SU-DHL-6 (cell line): ENCODE measurements around the gene HSF5.

Experiments used
- H2AFZ ChIP-seq: fragments of 200-600 bp; sonication (generic); 2 replicates; pipeline ENCODE4 v1.6.1; 2014; ENCODE audit warnings: low read depth, mild to moderate bottlenecking, moderate library complexity, mixed read lengths, antibody characterized with exemption, low read length; ENCODE audit not compliant: severe bottlenecking
- H3F3A ChIP-seq: fragments of 200-600 bp; shearing (Covaris generic); 2 replicates; pipeline ENCODE4 v1.6.0; 2016; ENCODE audit warnings: antibody characterized with exemption, mild to moderate bottlenecking; ENCODE audit not compliant: insufficient read depth
- H3K27ac ChIP-seq: fragments of 200-600 bp; sonication (generic); 2 replicates; pipeline ENCODE4 v1.5.1; 2016; ENCODE audit warnings: low read depth, mild to moderate bottlenecking, low read length, moderate library complexity, mixed read lengths
- H3K27me3 ChIP-seq: fragments of 200-600 bp; sonication (generic), shearing (Covaris generic); 2 replicates; pipeline ENCODE4 v1.6.0; 2014; ENCODE audit warnings: mild to moderate bottlenecking, low read length
- H3K36me3 ChIP-seq: fragments of 200-600 bp; sonication (generic); 2 replicates; pipeline ENCODE4 v1.6.1; 2014; ENCODE audit warnings: mild to moderate bottlenecking, low read length, mixed read lengths
- H3K4me2 ChIP-seq: fragments of 300-600, 200-600 bp; shearing (Covaris generic), sonication (generic); 2 replicates; pipeline ENCODE4 v1.6.0; 2014; ENCODE audit warnings: low read length, low read depth, mild to moderate bottlenecking; ENCODE audit not compliant: poor library complexity, severe bottlenecking
- H3K4me3 ChIP-seq: fragments of 200-600 bp; sonication (generic); 2 replicates; pipeline ENCODE4 v1.5.1; 2014; ENCODE audit warnings: antibody characterized with exemption, low read length, mild to moderate bottlenecking, mixed read lengths; ENCODE audit not compliant: insufficient read depth, poor library complexity, severe bottlenecking
- H3K79me2 ChIP-seq: fragments of 200-600 bp; sonication (generic); 2 replicates; pipeline ENCODE4 v1.6.1; 2014; ENCODE audit warnings: mild to moderate bottlenecking, low read length, moderate library complexity; ENCODE audit not compliant: insufficient read depth
- H3K9ac ChIP-seq: fragments of 200-600 bp; sonication (generic); 2 replicates; pipeline ENCODE4 v1.7.0; 2014; ENCODE audit warnings: mild to moderate bottlenecking, low read length
- H3K9me2 ChIP-seq: fragments of 200-600 bp; sonication (generic); replicated peaks from 2 replicates; pipeline ENCODE4 v1.6.1; 2014; ENCODE audit warnings: low read length; ENCODE audit not compliant: insufficient read depth
- H3K9me3 ChIP-seq: fragments of 200-600 bp; sonication (generic); 2 replicates; pipeline ENCODE4 v1.6.1; 2014; ENCODE audit warnings: low read length, mixed read lengths; ENCODE audit not compliant: insufficient read depth
- H4K20me1 ChIP-seq: fragments of 200-600 bp; sonication (generic); 2 replicates; pipeline ENCODE4 v1.6.1; 2014; ENCODE audit warnings: low read depth, mild to moderate bottlenecking, antibody characterized with exemption, low read length, moderate library complexity, mixed read lengths
- CTCF ChIP-seq: fragments of 200-600 bp; sonication (generic); IDR thresholded peaks from one replicate; pipeline ENCODE4 v1.5.1; 2017; ENCODE audit warnings: antibody characterized with exemption, mild to moderate bottlenecking, low read length, moderate library complexity; ENCODE audit not compliant: insufficient read depth, poor library complexity, severe bottlenecking
- EZH2phosphoT487 ChIP-seq: fragments of 200-600 bp; sonication (generic), shearing (Covaris generic); conservative IDR thresholded peaks from 2 replicates; pipeline ENCODE4 v1.6.1; 2018; ENCODE audit warnings: mild to moderate bottlenecking, antibody characterized with exemption, low read length, moderate library complexity, mixed read lengths

Gene HSF5

GRCh38 chr17:58387834-58388233 is 100.4 kb downstream of the HSF5 start:
- no peak for TF ChIP-seq CTCF
- TF ChIP-seq EZH2phosphoT487: no peak
- no peaks in the 10 kb centered on the region for H3K9me2 ChIP-seq
- no peaks in the 10 kb centered on the region for H3K79me2 ChIP-seq
- no peak overlapping the region for H3K4me2 ChIP-seq
- H3K9me3 ChIP-seq: no peaks in the 10 kb centered on the region
- no peaks in the 10 kb centered on the region for H3K36me3 ChIP-seq
- no peaks in the 10 kb centered on the region for H4K20me1 ChIP-seq
- no peak overlapping the region for H3K4me3 ChIP-seq
- no peak overlapping the region for H3K9ac ChIP-seq
- no peaks in the 10 kb centered on the region for H3F3A ChIP-seq
- H2AFZ ChIP-seq: no peak overlapping the region
- H3K27ac ChIP-seq: no peak overlapping the region
- H3K27me3 ChIP-seq: no peaks in the 10 kb centered on the region

GRCh38 chr17:58386708-58387107 is 101.5 kb downstream of the HSF5 start:
- TF ChIP-seq CTCF (no peak), EZH2phosphoT487 (no peak)
- H3K4me2 ChIP-seq: no peak overlapping the region
- H3K9me3 ChIP-seq: no peaks in the 10 kb centered on the region
- H3K9ac ChIP-seq: no peak overlapping the region
- H3K36me3 ChIP-seq: no peaks in the 10 kb centered on the region
- H3K27me3 ChIP-seq: no peaks in the 10 kb centered on the region
- no peak overlapping the region for H2AFZ ChIP-seq
- H3F3A ChIP-seq: no peaks in the 10 kb centered on the region
- no peaks in the 10 kb centered on the region for H3K9me2 ChIP-seq
- no peaks in the 10 kb centered on the region for H3K79me2 ChIP-seq
- no peak overlapping the region for H3K4me3 ChIP-seq
- H4K20me1 ChIP-seq: no peaks in the 10 kb centered on the region
- H3K27ac ChIP-seq: no peak overlapping the region

- Histone ChIP-seq H2AFZ (no peak overlapping the region), H3K27ac (no peak overlapping the region), H4K20me1 (no peaks in the 10 kb centered on the region), H3K36me3 (no peaks in the 10 kb centered on the region), H3K9me2 (no peaks in the 10 kb centered on the region), H3K79me2 (no peaks in the 10 kb centered on the region), H3K27me3 (no peaks in the 10 kb centered on the region), H3K4me3 (no peak overlapping the region), H3K9me3 (no peaks in the 10 kb centered on the region), H3K4me2 (no peak overlapping the region), H3K9ac (no peak overlapping the region), H3F3A (no peaks in the 10 kb centered on the region)
- TF ChIP-seq EZH2phosphoT487: no peak
Observed at GRCh38 chr17:58385359-58385899, 102.8 kb downstream of the HSF5 start.

- Histone ChIP-seq H3K27ac (no peak overlapping the region), H3F3A (no peaks in the 10 kb centered on the region), H2AFZ (no peak overlapping the region), H3K9me2 (no peaks in the 10 kb centered on the region), H3K9me3 (no peaks in the 10 kb centered on the region), H4K20me1 (no peaks in the 10 kb centered on the region), H3K4me3 (no peak overlapping the region), H3K36me3 (no peaks in the 10 kb centered on the region), H3K4me2 (no peak overlapping the region), H3K27me3 (no peaks in the 10 kb centered on the region), H3K9ac (no peak overlapping the region), H3K79me2 (no peaks in the 10 kb centered on the region)
- TF ChIP-seq EZH2phosphoT487 (no peak), CTCF (no peak)
Observed at GRCh38 chr17:58384897-58385296, 103.3 kb downstream of the HSF5 start.
